CD14-positive monocyte (primary cell): ENCODE measurements around the gene PRKN. TPM values are rescaled to one million over a fixed set of nuclear protein-coding genes. Genes with fewer than 3 reads are reported as not detected.

Experiments
- DNase-seq, 3 donors: peaks; one replicate each; pipeline ENCODE4 v3.0.0-alpha.2; 2011 to 2022
- H2AFZ ChIP-seq: 2 replicates; pipeline ENCODE4 v1.6.0; 2012; ENCODE audit warnings: mild to moderate bottlenecking, low read depth, low read length, inconsistent platforms; ENCODE audit not compliant: insufficient read depth, poor library complexity, severe bottlenecking
- H3K27ac ChIP-seq, 2 donors: 1 replicate in 1 of 2; 2 replicates in 1 of 2; pipeline ENCODE4 v1.5.1; 2012 to 2013; ENCODE audit warnings: low read length in 2 of 2, control low read depth in 1 of 2, inconsistent platforms in 1 of 2, low read depth in 1 of 2, mild to moderate bottlenecking in 1 of 2
- H3K27me3 ChIP-seq, 2 donors: one replicate each; pipeline versions ENCODE4 v1.6.0 to v1.6.1; 2011 to 2013; ENCODE audit warnings: low read length in 2 of 2; ENCODE audit not compliant: control insufficient read depth in 2 of 2, insufficient read depth in 2 of 2
- H3K36me3 ChIP-seq, 2 donors: replicated peaks in 1 of 2; 1 replicate in 1 of 2; 2 replicates in 1 of 2; pipeline versions ENCODE4 v1.5.1 to v1.6.1; 2012 to 2013; ENCODE audit warnings: low read length in 2 of 2, control low read depth in 1 of 2, inconsistent platforms in 1 of 2, mild to moderate bottlenecking in 1 of 2; ENCODE audit not compliant: insufficient read depth in 2 of 2, control insufficient read depth in 1 of 2
- H3K4me1 ChIP-seq, 2 donors: 1 replicate in 1 of 2; 2 replicates in 1 of 2; pipeline versions ENCODE4 v1.5.1 to v1.6.1; 2012 to 2013; ENCODE audit warnings: low read length in 2 of 2, control low read depth in 1 of 2, inconsistent platforms in 1 of 2, mild to moderate bottlenecking in 1 of 2, moderate library complexity in 1 of 2; ENCODE audit not compliant: insufficient read depth in 2 of 2, control insufficient read depth in 1 of 2
- H3K4me2 ChIP-seq: replicated peaks from 2 replicates; pipeline ENCODE3; 2012; ENCODE audit warnings: low read length, moderate library complexity, mild to moderate bottlenecking; ENCODE audit not compliant: poor library complexity, severe bottlenecking; ENCODE audit errors: extremely low read depth
- H3K4me3 ChIP-seq, 3 experiments: fragments of 200-600 bp in 1 of 3; sonication (generic) in 1 of 3; replicated peaks in 1 of 3; 1 replicate in 2 of 3; 2 replicates in 1 of 3; pipeline ENCODE4 v1.5.1; 2011 to 2013; ENCODE audit warnings: low read length in 3 of 3, mild to moderate bottlenecking in 3 of 3, control low read depth in 2 of 3, low read depth in 2 of 3, inconsistent platforms in 1 of 3, moderate library complexity in 1 of 3
- H3K79me2 ChIP-seq: 2 replicates; pipeline ENCODE4 v1.6.0; 2012; ENCODE audit warnings: mild to moderate bottlenecking, control low read depth, inconsistent platforms, low read length, moderate library complexity; ENCODE audit not compliant: insufficient read depth
- H3K9ac ChIP-seq: 2 replicates; pipeline ENCODE4 v1.6.0; 2017; ENCODE audit warnings: low read length, mild to moderate bottlenecking; ENCODE audit not compliant: insufficient read depth, poor library complexity, severe bottlenecking
- H3K9me3 ChIP-seq, 2 donors: replicated peaks in 1 of 2; 1 replicate in 1 of 2; 2 replicates in 1 of 2; pipeline versions ENCODE4 v1.5.1 to v1.6.1; 2012 to 2013; ENCODE audit warnings: low read length in 2 of 2, control low read depth in 1 of 2; ENCODE audit not compliant: control insufficient read depth in 1 of 2, insufficient read depth in 1 of 2
- H4K20me1 ChIP-seq: 2 replicates; pipeline ENCODE4 v1.6.0; 2012; ENCODE audit warnings: mild to moderate bottlenecking, low read length, control low read depth, moderate library complexity; ENCODE audit not compliant: insufficient read depth
- H3K27ac Mint-ChIP-seq, 7 donors: one replicate each; pipeline ENCODE4 v1.8.0; 2020; ENCODE audit warnings: mild to moderate bottlenecking in 7 of 7, mixed read lengths in 7 of 7, moderate library complexity in 6 of 7, inconsistent platforms in 2 of 7
- H3K27me3 Mint-ChIP-seq, 3 donors: one replicate each; pipeline ENCODE4 v1.8.0; 2021 to 2022; ENCODE audit warnings: low read depth in 3 of 3, mild to moderate bottlenecking in 3 of 3, mixed read lengths in 3 of 3, moderate library complexity in 3 of 3, inconsistent platforms in 1 of 3
- H3K36me3 Mint-ChIP-seq, 2 donors: one replicate each; pipeline ENCODE4 v1.8.0; 2020; ENCODE audit warnings: mixed read lengths in 2 of 2, inconsistent platforms in 1 of 2, mild to moderate bottlenecking in 1 of 2
- H3K4me1 Mint-ChIP-seq: one replicate; pipeline ENCODE4 v1.8.0; 2020; ENCODE audit warnings: mild to moderate bottlenecking, mixed read lengths
- H3K4me3 Mint-ChIP-seq, 2 donors: one replicate each; pipeline ENCODE4 v1.8.0; 2020; ENCODE audit warnings: mild to moderate bottlenecking in 2 of 2, mixed read lengths in 2 of 2, moderate library complexity in 1 of 2
- H3K9me3 Mint-ChIP-seq, 7 donors: one replicate each; pipeline ENCODE4 v1.8.0; 2020 to 2022; ENCODE audit warnings: mixed read lengths in 7 of 7, mild to moderate bottlenecking in 6 of 7, moderate library complexity in 6 of 7, inconsistent platforms in 2 of 7
- WGBS: methylation state at CpG from one replicate; pipeline ENCODE4 v1.1.5; 2013; ENCODE audit warnings: missing lambda C conversion rate; ENCODE audit not compliant: insufficient coverage; 5-methylcytosine and 5-hydroxymethylcytosine counted together
- intact Hi-C, 2 donors: fragments of 100-400 bp; cut with micrococcal nuclease; formaldehyde crosslinking; loops; one replicate each; pipeline versions ENCODE4 v1.15.0 to v1.15.1; 2023
- polyA plus RNA-seq, 3 donors: library from polyadenylated mRNA; depleted of rRNA in 1 of 3; unstranded in 2 of 3; stranded (reverse) in 1 of 3; fragments of 300-500 nt in 2 of 3; fragments of >200 nt in 1 of 3; fragmentation: Illumina TruSeq in 2 of 3; gene quantifications; 1 replicate in 2 of 3; 2 replicates in 1 of 3; pipeline ENCODE4 v1.2.3, GENCODE V29; 2012 to 2021
- TF ChIP-seq, protein P1 (sequence below): fragments of 200-600 bp; IDR thresholded peaks from one replicate; pipeline ENCODE4 v1.8.0; 2022; ENCODE audit warnings: antibody characterized with exemption, mild to moderate bottlenecking

PRKN gene
- polyA plus RNA-seq, 3 donors: 0.19 to 0.21 TPM; not detected in 1

DNA sequence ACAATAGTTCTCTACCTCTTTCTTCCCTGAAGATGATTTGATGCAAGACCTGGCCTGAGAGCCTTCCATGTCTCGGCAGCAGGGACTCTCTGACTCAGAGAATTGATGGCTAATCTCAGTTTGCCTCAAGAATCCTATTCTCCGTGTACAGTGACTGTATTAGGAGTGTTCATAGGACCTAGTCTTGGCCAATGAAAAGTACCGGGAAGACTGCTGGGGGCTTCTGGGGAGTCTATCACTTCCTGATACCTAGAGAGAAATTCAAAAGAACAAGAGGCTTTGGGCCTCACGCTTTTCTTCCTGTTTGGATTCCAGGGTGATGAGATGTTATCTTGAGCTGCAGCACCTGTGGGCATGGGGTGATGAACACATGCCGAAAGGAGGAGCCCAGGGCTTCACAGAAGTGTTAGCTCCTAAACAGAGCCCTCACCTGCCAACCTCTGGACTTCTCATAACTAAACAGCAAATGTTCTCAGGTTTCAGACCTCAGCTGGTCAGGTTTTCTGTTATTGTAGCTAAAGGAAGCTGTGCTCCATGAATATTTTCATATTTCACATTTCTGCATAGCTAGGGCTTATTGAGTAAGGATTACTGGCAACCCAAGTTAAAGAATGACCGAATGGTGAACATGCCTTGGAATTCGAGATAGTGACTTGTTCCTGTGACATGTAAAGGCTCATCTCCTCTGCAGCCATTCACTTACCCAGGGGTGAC is 1130.6 kb downstream of the PRKN start:
- H3K9me3 ChIP-seq: peaks cover 14 to 20% of the 10 kb centered on the region in 2 donors
- no peaks in the 10 kb centered on the region for H3K4me1 Mint-ChIP-seq
- H3K79me2 ChIP-seq: no peaks in the 10 kb centered on the region
- no peaks in the 10 kb centered on the region for H3K27me3 Mint-ChIP-seq
- H3K9me3 Mint-ChIP-seq: peaks cover 5 to 27% (median 12%) of the 10 kb centered on the region in 7 donors
- no peak overlapping the region for H3K27ac ChIP-seq
- H3K4me3 Mint-ChIP-seq: no peak overlapping the region
- no peak overlapping the region for H3K4me3 ChIP-seq
- intact Hi-C loops: no loop called here
- no peaks in the 10 kb centered on the region for H3K4me1 ChIP-seq
- TF ChIP-seq, protein P1, sequence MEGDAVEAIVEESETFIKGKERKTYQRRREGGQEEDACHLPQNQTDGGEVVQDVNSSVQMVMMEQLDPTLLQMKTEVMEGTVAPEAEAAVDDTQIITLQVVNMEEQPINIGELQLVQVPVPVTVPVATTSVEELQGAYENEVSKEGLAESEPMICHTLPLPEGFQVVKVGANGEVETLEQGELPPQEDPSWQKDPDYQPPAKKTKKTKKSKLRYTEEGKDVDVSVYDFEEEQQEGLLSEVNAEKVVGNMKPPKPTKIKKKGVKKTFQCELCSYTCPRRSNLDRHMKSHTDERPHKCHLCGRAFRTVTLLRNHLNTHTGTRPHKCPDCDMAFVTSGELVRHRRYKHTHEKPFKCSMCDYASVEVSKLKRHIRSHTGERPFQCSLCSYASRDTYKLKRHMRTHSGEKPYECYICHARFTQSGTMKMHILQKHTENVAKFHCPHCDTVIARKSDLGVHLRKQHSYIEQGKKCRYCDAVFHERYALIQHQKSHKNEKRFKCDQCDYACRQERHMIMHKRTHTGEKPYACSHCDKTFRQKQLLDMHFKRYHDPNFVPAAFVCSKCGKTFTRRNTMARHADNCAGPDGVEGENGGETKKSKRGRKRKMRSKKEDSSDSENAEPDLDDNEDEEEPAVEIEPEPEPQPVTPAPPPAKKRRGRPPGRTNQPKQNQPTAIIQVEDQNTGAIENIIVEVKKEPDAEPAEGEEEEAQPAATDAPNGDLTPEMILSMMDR: no peak
- H3K27me3 ChIP-seq: no peaks in the 10 kb centered on the region
- no peak overlapping the region for H3K4me2 ChIP-seq
- H2AFZ ChIP-seq: no peak overlapping the region
- WGBS: 88% methylated on average over 5 of the region's 7 CpGs
- H4K20me1 ChIP-seq: no peaks in the 10 kb centered on the region
- H3K36me3 ChIP-seq: no peaks in the 10 kb centered on the region
- H3K36me3 Mint-ChIP-seq: no peaks in the 10 kb centered on the region
- no peak overlapping the region for H3K27ac Mint-ChIP-seq
- no peak overlapping the region for H3K9ac ChIP-seq
- DNase-seq: no peak

DNA sequence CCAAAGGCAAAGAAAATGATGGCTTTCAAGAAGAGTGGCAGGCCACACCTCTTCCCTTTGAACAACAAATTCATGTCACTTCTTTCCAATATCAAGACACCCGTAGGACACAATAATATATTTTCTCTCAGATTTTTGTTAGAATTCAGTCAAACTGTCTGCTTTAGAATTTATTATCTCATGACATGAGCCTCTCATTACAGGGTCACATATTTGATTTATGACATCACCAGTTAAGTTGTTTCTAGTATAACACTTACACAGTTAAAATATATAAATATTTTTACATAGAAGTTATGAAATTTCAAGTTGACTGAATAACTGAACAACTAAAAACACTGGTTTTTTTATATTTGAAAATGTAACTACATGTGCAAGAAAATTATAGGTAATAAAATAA is 1133.2 kb downstream of the PRKN start:
- no peak overlapping the region for H3K4me3 Mint-ChIP-seq
- Histone ChIP-seq H3K4me1 (no peaks in the 10 kb centered on the region), H3K79me2 (no peaks in the 10 kb centered on the region), H3K9ac (no peak overlapping the region), H4K20me1 (no peaks in the 10 kb centered on the region), H3K27me3 (no peaks in the 10 kb centered on the region), H3K4me2 (no peak overlapping the region), H3K9me3 (peaks cover 14 to 28% of the 10 kb centered on the region in 2 donors), H3K27ac (no peak overlapping the region), H3K36me3 (no peaks in the 10 kb centered on the region), H3K4me3 (no peak overlapping the region), H2AFZ (no peak overlapping the region)
- no peaks in the 10 kb centered on the region for H3K36me3 Mint-ChIP-seq
- intact Hi-C loops: no loop called here
- no peaks in the 10 kb centered on the region for H3K27me3 Mint-ChIP-seq
- peaks cover 5 to 26% (median 16%) of the 10 kb centered on the region in 7 donors for H3K9me3 Mint-ChIP-seq
- DNase-seq: no peak
- no peaks in the 10 kb centered on the region for H3K4me1 Mint-ChIP-seq
- H3K27ac Mint-ChIP-seq: no peak overlapping the region
- TF ChIP-seq, protein P1: no peak
- no CpG with 5 or more reads among the region's 1 CpG for WGBS
